T-helper 2 cell treated with Interferon-gamma antibody and Interleukin-4, amounts not matched to agents 100 ng/mL and 5 ng/mL, for 36 hours (primary cell): ENCODE measurements around the gene SNX11. TPM values are rescaled to one million over a fixed set of nuclear protein-coding genes. Genes with fewer than 3 reads are reported as not detected.
"Not testable (repeated sequence)": the region's sequence is repeated elsewhere in the genome, so short reads cannot be mapped to it uniquely, and the experiment has no call there.

Source experiments
- intact Hi-C: fragments of 100-400 bp; cut with micrococcal nuclease; formaldehyde crosslinking; loops from one replicate; pipeline ENCODE4 v1.15.1; 2023
- total RNA-seq: library from RNA; stranded (reverse); gene quantifications from 2 replicates; pipeline ENCODE4 v1.2.3, GENCODE V29; 2022

Gene SNX11, protein sequence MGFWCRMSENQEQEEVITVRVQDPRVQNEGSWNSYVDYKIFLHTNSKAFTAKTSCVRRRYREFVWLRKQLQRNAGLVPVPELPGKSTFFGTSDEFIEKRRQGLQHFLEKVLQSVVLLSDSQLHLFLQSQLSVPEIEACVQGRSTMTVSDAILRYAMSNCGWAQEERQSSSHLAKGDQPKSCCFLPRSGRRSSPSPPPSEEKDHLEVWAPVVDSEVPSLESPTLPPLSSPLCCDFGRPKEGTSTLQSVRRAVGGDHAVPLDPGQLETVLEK
- 22.3 and 23.4 TPM in 2 replicates for total RNA-seq

DNA sequence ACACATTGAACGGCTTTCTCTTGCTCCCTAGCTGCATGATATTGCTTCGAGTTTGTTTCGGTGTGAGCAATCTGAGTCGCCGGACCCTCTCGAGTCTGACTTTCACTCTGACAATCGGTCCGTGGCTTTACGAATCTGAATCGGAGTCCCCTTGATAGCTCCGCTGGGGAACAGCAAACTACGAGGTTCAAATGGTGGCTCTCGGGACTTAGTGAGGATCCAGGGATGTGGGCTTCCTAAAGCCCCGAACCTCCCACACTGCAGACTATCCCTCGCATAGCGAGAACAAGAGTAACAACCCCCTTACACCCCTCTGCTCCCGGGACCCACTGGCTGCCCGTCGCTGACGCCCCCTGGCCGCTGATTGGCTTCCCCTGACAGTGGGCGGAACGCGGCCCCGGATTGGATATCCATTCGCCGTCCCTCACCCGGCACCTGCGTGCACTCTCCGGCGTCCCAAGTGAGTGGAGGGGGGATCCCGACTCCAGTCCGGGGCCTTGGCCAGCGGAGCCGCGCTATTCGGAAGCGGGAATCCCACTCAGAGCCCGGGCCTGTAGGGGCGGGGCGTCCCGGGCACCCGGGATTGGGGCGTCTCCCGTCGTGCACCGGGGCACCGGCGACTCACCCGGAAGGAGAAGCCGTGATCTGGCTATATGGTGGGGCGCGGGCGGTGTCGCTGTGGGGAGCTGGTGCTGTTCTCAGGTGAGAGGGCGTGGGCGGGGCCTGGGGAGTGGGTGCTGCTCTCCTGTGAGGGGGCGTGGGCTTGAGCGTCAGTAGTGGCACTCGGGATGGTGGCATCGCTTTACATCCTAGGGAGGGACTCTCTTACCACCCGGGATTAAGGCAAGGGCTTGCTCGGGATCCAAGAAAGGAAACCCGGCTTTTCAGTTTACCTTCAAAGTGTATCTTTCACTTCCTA, at the start of gene SNX11:
Gene SNX11 (plus strand): TSS at position 630 of the 919 bp plus-strand sequence. CDS start 4,278 bp downstream, outside the sequence.
- intact Hi-C loops, result loop anchor here (1.0 to 10.0 kb wide), 3 partner anchors 82 to 727 kb away; partner anchors contain the start of genes CALCOCO2 and PNPO

DNA sequence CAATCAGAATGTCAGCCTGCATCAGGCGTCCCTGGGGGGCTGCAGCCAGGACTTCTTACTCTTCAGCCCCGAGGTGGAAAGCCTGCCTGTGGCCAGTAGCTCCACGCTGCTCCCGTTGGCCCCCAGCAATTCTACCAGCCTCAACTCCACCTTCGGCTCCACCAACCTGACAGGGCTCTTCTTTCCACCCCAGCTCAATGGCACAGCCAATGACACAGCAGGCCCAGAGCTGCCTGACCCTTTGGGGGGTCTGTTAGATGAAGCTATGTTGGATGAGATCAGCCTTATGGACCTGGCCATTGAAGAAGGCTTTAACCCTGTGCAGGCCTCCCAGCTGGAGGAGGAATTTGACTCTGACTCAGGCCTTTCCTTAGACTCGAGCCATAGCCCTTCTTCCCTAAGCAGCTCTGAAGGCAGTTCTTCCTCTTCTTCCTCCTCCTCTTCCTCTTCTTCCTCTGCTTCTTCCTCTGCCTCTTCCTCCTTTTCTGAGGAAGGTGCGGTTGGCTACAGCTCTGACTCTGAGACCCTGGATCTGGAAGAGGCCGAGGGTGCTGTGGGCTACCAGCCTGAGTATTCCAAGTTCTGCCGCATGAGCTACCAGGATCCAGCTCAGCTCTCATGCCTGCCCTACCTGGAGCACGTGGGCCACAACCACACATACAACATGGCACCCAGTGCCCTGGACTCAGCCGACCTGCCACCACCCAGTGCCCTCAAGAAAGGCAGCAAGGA, 49.0 kb upstream of the SNX11 start:
- intact Hi-C loops, result no loop called here

DNA sequence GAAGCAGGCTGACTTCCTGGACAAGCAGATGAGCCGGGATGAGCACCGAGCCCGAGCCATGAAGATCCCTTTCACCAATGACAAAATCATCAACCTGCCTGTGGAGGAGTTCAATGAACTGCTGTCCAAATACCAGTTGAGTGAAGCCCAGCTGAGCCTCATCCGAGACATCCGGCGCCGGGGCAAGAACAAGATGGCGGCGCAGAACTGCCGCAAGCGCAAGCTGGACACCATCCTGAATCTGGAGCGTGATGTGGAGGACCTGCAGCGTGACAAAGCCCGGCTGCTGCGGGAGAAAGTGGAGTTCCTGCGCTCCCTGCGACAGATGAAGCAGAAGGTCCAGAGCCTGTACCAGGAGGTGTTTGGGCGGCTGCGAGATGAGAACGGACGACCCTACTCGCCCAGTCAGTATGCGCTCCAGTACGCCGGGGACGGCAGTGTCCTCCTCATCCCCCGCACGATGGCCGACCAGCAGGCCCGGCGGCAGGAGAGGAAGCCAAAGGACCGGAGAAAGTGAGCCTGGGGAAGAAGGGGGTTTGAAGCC, 48.4 kb upstream of the SNX11 start:
- intact Hi-C loops, result no loop called here

DNA sequence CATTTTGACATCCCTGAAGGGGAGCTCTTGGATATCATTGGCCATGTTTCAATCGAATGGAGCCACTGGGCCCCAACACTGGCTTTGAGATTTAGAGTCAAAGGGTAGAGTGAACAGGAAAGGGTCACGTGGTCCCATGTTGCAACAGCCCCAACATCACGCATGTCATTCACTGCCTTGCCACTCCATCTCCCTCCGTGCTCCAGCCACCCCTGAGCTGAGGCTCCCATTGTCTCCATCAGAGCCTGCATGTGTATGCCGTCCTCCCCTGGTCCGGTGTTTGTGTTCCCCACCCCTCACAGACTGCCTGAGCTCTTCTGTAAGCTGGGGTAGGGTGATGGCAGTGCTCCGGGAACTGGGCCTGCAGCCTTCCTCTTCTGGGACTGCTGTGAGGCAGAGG, 47.3 kb upstream of the SNX11 start:
- intact Hi-C loops, result no loop called here

DNA sequence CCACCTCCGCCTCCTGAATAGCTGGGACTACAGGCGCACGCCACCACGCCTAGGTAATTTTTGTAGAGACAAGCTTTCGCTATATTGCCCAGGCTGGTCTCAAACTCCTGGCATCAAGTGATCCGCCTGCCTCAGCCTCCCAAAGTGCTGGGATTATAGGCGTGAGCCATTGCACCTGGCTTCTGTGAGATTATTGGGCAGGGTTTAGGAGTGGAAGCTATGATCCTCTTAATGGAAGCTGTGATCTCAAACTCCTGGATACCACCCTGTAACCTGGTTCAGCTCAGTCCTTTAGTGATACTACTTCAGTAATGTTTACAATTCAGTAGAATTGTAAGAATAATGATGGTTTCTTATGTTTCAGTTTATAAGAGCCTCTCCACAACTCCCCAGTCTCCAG, 45.3 kb upstream of the SNX11 start:
- intact Hi-C loops, result no loop called here

DNA sequence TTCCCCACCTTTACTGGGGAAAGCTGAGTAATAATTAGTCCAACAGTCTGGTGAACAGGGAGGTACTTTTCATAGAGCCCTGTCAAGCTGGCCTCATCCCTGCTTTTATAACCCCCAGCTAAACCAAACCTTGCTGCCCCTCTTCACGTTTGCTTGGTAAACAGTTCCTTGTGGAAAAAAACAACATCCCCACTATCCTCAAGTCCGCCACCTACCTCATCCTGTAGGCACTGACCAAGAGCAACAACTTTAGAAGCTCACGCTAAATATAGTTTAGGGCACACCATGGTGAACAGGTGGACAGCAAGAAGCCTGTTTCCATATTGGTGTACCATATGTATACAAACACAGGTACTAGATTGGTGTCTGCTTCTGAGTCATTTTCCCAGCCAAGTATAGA, 42.9 kb upstream of the SNX11 start:
- intact Hi-C loops, result no loop called here

DNA sequence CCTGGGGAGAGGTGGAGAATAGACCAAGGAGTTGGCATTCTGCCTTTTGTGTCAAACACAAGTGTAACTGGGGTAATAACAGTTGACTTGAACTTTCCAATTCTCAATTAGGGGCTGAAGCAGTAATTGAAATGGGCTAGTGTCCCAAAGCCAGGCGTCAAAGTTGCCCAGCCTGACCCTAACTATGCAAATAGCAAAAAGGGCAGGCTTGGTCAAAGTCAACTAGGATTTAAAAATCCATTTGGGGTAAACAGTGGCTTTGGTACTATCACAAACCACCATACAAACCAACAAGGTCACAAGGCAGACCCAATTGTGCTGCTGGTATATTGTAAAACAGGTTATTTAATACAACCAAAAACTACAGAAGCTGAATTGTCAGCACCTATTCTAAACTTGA, 41.4 kb upstream of the SNX11 start:
- intact Hi-C loops, result no loop called here

DNA sequence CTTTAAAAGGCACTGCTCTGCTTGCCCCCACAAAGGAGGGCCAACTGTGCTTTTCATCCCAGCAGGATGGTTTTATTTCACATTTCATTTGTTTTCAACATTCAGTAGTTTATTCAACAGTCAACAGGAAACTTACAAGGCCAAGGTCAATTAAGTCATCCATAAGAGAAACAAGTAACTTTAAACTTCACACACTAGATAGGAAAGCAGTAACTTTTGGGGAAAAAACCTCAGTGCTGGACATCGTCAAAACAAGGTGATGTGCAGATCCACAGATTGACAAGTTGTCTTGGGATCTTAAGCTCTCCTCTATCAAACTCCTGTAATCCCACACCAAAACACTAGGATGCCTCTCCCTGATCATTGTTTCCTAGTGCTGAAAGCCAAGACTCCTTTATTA, 40.9 kb upstream of the SNX11 start:
- intact Hi-C loops, result no loop called here

DNA sequence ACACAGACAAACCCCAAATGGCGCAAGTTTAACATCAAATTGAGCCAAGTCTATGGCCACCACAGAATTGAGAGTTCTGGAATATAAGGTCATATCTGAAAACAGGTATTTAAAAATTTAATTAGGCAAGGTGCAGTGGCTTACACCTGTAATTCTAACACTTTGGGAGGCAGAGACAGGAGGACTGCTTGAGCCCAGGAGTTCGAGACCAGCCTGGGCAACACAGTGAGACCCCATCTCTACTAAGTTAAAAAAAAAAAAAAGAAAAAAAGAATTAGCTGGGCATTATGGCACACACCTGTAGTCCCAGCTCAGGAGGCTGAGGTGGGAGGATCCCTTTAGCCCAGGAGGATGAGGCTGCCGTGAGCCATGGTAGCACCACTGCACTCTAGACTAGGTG, 40.3 kb upstream of the SNX11 start:
- intact Hi-C loops, result no loop called here

DNA sequence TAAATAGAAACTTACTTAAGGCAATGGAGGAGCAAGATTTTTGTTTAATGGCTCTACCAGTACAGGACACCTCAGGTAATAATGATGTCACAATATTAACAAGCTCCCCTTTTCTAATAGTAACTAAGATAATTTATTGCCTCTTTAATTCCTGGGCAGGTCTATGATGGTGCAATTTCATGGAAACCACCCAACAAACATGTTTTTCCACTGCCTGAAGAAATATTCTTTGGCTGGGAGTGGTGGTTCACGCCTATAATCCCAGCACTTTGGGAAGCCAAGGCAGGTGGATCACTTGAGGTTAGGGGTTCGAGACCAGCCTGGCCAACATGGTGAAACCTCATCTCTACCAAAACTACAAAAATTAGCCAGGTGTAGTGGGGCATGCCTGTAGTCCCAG, 39.8 kb upstream of the SNX11 start:
- intact Hi-C loops, result not testable (repeated sequence)

DNA sequence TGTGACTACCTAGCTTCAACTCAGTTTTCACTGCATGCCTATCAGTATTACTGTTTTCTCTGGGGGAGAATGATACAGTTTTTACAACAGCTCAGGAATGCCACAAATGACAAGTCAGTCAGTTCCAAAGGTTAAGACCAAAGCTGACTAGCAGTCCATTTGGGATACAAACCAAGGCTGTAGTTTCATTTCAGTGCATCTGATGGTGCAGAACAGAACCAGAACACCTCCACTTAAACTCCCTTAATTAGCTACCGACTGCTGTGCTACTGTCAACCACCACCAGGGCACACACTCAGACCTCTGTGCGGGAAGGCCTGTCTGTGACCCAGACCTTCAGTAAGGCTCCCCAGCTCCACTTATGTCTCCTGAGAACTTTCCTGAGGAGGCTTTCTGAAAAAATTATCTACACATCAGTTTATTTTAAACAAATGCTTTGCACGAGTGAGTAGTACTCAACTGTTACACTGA, 39.0 kb upstream of the SNX11 start:
- intact Hi-C loops, result no loop called here

DNA sequence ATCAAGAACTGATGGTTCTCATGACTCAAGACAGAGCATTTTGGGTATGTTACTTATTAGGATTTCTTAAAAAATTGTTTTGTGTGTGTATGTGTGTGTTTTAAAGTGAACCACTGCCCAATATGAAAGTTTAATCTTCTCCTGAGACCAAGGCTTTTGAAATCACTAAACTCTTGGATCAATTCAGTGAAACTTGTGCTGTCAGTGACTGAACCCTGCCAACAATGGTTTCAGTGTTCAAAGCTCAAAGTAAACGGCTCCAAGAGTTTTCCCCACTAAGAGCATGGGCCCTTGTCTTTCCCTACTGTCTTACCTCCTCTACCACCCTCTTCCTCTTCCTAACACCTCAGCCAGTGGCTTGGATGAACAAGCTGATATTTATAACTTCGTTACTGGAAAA, 37.4 kb upstream of the SNX11 start:
- intact Hi-C loops, result no loop called here

DNA sequence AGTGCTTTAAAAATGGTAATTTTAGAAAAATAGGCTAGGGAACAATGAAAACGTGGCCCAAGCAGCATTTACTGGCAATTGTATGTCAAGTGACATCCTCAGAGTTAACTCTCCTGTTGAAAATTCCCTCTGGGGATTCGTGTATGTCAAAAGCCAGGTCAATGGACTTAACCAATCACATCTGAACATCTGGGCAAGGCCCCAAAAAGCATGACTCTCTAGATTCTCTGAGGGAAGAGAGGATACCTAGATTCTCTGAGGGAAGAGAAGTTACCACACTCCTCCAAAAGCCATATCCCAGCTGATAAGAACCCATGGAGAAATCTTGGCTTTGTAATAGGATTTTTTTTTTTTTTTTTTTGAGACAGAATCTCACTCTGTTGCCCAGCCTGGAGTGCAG, 35.9 kb upstream of the SNX11 start:
- intact Hi-C loops, result no loop called here

DNA sequence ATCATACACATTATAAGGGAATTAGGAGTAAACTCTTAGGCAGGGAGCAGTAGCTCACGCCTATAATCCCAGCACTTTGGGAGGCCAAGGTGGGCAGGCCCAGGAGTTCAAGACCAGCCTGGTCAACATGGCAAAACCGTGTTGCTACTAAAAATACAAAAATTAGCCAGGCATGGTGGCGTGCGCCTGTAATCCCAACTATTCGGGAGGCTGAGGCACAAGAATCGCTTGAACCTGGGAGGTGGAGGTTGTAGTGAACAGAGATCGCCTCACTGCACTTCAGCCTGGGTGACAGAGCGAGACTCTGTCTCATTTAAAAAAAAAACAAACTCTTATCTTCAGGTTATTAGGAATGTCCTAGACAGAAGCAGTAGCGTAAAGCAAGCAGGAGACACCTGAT, 34.8 kb upstream of the SNX11 start:
- intact Hi-C loops, result not testable (repeated sequence)

DNA sequence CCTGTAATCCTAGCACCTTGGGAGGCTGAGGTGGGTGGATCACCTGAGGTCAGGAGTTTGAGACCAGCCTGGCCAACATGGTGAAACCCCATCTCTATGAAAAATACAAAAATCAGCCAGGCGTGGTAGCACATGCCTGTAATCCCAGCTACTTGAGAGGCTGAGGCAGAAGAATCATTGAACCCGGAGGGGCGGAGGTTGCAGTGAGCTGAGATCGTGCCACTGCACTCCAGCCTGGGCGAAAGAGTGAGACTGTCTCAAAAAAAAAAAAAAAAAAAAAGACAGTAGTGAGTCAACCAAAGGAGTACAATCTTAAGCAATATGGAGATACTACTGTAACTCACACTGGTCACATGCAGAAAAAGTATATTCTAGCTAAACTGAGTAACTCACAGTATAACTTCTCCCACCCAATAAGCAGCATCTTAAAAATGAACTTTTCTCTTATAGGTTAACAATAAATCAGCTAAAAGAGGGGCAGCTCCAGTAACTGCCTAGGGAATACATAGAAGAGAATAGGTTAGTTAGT, 33.9 kb upstream of the SNX11 start:
- intact Hi-C loops, result loop anchor here (1.0 kb wide), 2 partner anchors 36 to 48 kb away; partner anchors contain the start of gene COPZ2

DNA sequence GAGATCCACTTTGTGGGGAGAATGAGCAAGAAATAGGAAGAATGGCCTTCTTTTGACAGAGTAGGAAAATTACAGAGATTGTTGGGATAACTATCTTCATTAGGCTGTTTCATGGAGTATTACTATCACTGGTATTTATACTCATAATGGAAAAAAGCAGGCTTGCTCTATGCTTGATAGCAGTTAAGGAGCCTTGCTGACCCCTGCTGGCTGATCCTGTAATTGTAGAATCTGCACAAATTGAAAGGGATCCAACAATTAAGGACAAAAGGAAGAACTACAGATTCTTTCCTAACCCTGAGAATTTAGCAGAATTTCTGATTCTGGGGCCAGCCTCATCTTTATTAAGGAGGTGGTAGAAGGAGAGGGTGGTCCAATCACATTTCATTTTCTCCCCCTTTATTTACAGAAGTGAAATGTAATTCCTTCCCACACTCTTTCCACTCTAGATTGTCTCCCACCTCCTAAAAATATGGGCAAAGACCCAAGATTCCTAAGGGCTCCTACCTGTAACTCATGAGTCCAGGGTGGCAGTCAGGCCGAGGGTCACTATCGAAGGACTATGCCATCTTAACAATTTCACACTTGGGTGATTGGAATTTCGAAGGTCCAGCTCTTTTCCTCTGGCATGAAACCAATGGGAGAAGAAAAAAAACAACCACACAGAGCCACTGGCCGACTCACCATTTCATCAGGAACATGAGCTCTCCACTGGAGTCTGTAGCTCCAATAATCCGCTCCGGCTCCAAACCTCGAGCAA, 33.1 kb upstream of the SNX11 start:
- intact Hi-C loops, result loop anchor here (1.0 kb wide), 2 partner anchors 37 to 49 kb away; partner anchors contain the start of gene COPZ2

DNA sequence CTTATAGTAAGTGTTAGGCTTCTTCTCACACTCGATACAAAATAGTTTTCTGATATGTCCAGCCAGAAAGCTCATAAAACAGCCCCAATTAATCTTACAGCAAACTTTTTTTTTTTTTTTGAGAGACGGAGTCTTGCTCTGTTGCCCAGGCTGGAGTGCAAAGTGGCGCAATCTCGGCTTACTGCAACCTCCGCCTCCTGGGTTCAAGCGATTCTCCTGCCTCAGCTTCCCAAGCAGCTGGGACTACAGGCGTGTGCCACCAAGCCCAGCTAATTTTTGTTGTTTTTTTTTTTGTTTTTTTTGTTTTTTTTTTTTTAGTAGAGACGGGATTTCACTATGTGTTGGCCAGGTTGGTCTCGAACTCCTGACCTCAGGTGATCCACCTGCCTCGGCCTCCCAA, 30.4 kb upstream of the SNX11 start:
- intact Hi-C loops, result not testable (repeated sequence)

DNA sequence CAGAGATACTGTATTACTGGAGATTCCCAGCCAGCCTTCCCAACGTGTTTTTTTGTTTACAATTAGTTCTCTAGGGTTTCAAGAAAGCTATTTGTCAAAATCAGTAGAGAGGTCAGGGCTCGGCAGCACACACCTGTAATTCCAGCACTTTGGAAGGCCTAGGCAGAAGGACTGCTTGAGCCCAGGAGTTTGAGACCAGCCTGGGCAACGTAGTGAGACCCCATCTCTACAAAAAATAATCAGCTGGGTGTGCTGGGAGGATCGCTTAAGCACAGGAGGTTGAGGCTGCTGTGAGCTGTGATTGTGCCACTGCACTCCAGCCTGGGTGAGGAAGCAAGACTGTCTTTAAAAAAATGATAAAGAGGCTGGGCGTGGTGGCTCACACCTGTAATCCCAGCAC, 25.7 kb upstream of the SNX11 start:
- intact Hi-C loops, result loop anchor here (5.0 kb wide), 1 partner anchor 535 kb away; the partner anchor contains the start of gene HOXB8

DNA sequence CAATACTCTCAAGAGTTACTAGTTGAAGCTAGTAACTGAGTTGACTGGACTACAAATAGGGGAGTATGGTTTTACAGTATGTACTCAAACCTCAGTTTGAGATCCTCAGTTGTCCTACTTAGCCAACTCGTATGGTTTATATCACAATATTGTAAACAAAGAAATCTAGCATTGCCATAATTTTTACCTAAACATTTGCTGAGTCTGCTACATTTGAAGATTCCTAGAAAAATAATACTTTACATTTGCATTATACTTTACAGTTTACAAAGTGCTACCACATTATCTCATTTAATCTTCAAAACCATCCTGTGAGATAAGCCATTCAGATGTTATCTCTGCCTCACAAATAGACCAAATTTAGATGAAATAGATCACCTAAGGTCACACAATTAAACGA, 22.6 kb upstream of the SNX11 start:
- intact Hi-C loops, result loop anchor here (5.0 kb wide), 1 partner anchor 532 kb away; the partner anchor contains the start of gene HOXB8
